HepG2 (cell line): ENCODE results near the gene RTBDN. TPM values are rescaled to one million over a fixed set of nuclear protein-coding genes. Genes with fewer than 3 reads are reported as not detected.

Experiments used
- ASH2L ChIP-seq: fragments of 300-600, 200-600 bp; sonication (generic); IDR thresholded peaks from 2 replicates; pipeline ENCODE4 v1.7.0; 2017; ENCODE audit warnings: low read depth, mild to moderate bottlenecking, moderate library complexity, mixed read lengths, low read length; ENCODE audit not compliant: insufficient read length
- BRD4 ChIP-seq: sonication (generic); formaldehyde crosslinking; IDR thresholded peaks from 2 replicates; pipeline ENCODE4 v1.4.0; 2020; ENCODE audit warnings: missing genetic modification reagents
- CBFB ChIP-seq: sonication (generic); formaldehyde crosslinking; IDR thresholded peaks from 2 replicates; pipeline ENCODE4 v1.4.0; 2020; ENCODE audit warnings: missing genetic modification reagents
- CEBPG ChIP-seq: IDR thresholded peaks from 2 replicates; pipeline ENCODE4 v1.6.1; 2016
- CHD2 ChIP-seq: IDR thresholded peaks from 2 replicates; pipeline ENCODE4 v1.6.1; 2011; ENCODE audit warnings: low read depth, low read length, improper control_type of control experiment
- EP300 ChIP-seq, 3 experiments: sonication (generic) in 1 of 3; formaldehyde crosslinking in 1 of 3; IDR thresholded peaks; 2 replicates each; pipeline versions ENCODE4 v1.5.1 to v1.6.1; 2011 to 2020; ENCODE audit warnings: low read depth in 2 of 3, low read length in 2 of 3, borderline replicate concordance in 1 of 3, improper control_type of control experiment in 1 of 3, mild to moderate bottlenecking in 1 of 3, missing genetic modification reagents in 1 of 3, moderate library complexity in 1 of 3
- GATAD2A ChIP-seq: IDR thresholded peaks from 2 replicates; pipeline ENCODE4 v1.6.1; 2016
- MEIS1 ChIP-seq: sonication (generic); formaldehyde crosslinking; IDR thresholded peaks from 2 replicates; pipeline ENCODE4 v1.9.0; 2021; ENCODE audit warnings: mild to moderate bottlenecking, missing genetic modification reagents, moderate library complexity, borderline replicate concordance
- NAIF1 ChIP-seq: sonication (generic); formaldehyde crosslinking; IDR thresholded peaks from 2 replicates; pipeline ENCODE4 v1.5.0; 2020; ENCODE audit warnings: mild to moderate bottlenecking, missing genetic modification reagents, borderline replicate concordance
- NBN ChIP-seq: fragments of 450-650 bp; conservative IDR thresholded peaks from 2 replicates; pipeline ENCODE4 v1.6.1; 2017
- NFYB ChIP-seq: sonication (generic); formaldehyde crosslinking; IDR thresholded peaks from 2 replicates; pipeline ENCODE4 v1.4.0; 2020; ENCODE audit warnings: missing genetic modification reagents
- NPAS2 ChIP-seq: sonication (generic); formaldehyde crosslinking; IDR thresholded peaks from 2 replicates; pipeline ENCODE4 v1.8.0; 2022; ENCODE audit warnings: mild to moderate bottlenecking, missing genetic modification reagents, borderline replicate concordance
- NR2F2 ChIP-seq: IDR thresholded peaks from 2 replicates; pipeline ENCODE4 v1.6.1; 2012; ENCODE audit warnings: low read depth, inconsistent platforms, borderline replicate concordance
- PBX2 ChIP-seq: IDR thresholded peaks from 2 replicates; pipeline ENCODE4 v1.6.1; 2016; ENCODE audit warnings: control low read depth
- RFX5 ChIP-seq: IDR thresholded peaks from 2 replicates; pipeline ENCODE4 v1.6.1; 2011; ENCODE audit warnings: low read depth, low read length, improper control_type of control experiment
- ZBTB39 ChIP-seq: sonication (generic); formaldehyde crosslinking; IDR thresholded peaks from 2 replicates; pipeline ENCODE4 v1.5.0; 2020; ENCODE audit warnings: missing genetic modification reagents
- ZNF292 ChIP-seq: sonication (generic); formaldehyde crosslinking; IDR thresholded peaks from 2 replicates; pipeline ENCODE4 v1.8.1; 2022; ENCODE audit warnings: mild to moderate bottlenecking, low read depth, missing genetic modification reagents, borderline replicate concordance
- ZNF382 ChIP-seq: sonication (generic); formaldehyde crosslinking; IDR thresholded peaks from 2 replicates; pipeline ENCODE4 v1.5.0; 2020; ENCODE audit warnings: missing genetic modification reagents, mild to moderate bottlenecking, borderline replicate concordance
- ZNF503 ChIP-seq: sonication (generic); formaldehyde crosslinking; IDR thresholded peaks from 2 replicates; pipeline ENCODE4 v1.4.0; 2020; ENCODE audit warnings: missing genetic modification reagents
- ZNF691 ChIP-seq: sonication (generic); formaldehyde crosslinking; IDR thresholded peaks from 2 replicates; pipeline ENCODE4 v1.4.0; 2020; ENCODE audit warnings: missing genetic modification reagents, low read depth, mild to moderate bottlenecking, borderline replicate concordance
- ZNF773 ChIP-seq: sonication (generic); formaldehyde crosslinking; IDR thresholded peaks from 2 replicates; pipeline ENCODE4 v1.4.0; 2020; ENCODE audit warnings: missing genetic modification reagents, borderline replicate concordance
- ZNF781 ChIP-seq: sonication (generic); formaldehyde crosslinking; IDR thresholded peaks from 2 replicates; pipeline ENCODE4 v1.5.1; 2020; ENCODE audit warnings: borderline replicate concordance, mild to moderate bottlenecking, missing genetic modification reagents; ENCODE audit errors: not compliant biosample characterization
- ZNF83 ChIP-seq: sonication (generic); formaldehyde crosslinking; IDR thresholded peaks from 2 replicates; pipeline ENCODE4 v1.4.0; 2020; ENCODE audit warnings: missing genetic modification reagents, mild to moderate bottlenecking, borderline replicate concordance
- polyA plus RNA-seq, 8 experiments: library from polyadenylated mRNA; depleted of rRNA in 3 of 8; stranded (reverse) in 7 of 8; unstranded in 1 of 8; fragments of >200 nt; fragmentation: Illumina TruSeq in 4 of 8; extraction: Trizol in 4 of 8; gene quantifications; 2 replicates each; pipeline versions ENCODE4 v1.2.1 to v1.2.3, GENCODE V29; 2011 to 2016; ENCODE audit warnings: low read depth in 4 of 8, missing spikeins in 1 of 8, mixed read lengths in 1 of 8; ENCODE audit not compliant: insufficient read depth in 1 of 8
- total RNA-seq, 5 experiments: library from RNA; depleted of rRNA; stranded (reverse); fragments of >200 nt; fragmentation: Illumina TruSeq; extraction: Trizol; gene quantifications; 2 replicates each; pipeline ENCODE4 v1.2.3, GENCODE V29; 2016; ENCODE audit warnings: low read depth in 1 of 5

Gene RTBDN
- total and polyA plus RNA-seq, 2 of the 13 experiments (the other 11 are each of a cell fraction or from before 2014, with no cell fraction given) = 0.27 to 0.48 TPM

GRCh38 chr19:12791345-12792050, 42.9 kb downstream of the RTBDN start, which contains the start of gene JUNB (continued):
- peak; percentile 62 for TF ChIP-seq PBX2 (CRISPR knock-in tag)
- peak; percentile 30 for TF ChIP-seq ASH2L
- TF ChIP-seq CHD2 = 0 out of 2 replicates have a peak, but pooled peaks have one; percentile 41
- TF ChIP-seq ZNF503 (CRISPR knock-in tag) = peak; percentile 81; the same call in 1 of the 2 replicates
- TF ChIP-seq EP300 (IDR thresholded peaks at IDR 0.05; ENCODE audit: low read depth in 2 of 2, low read length in 2 of 2) = peak; percentile 31 to 54; a peak in 1 of 4 replicates
- TF ChIP-seq EP300 (CRISPR knock-in tag; IDR thresholded peaks at IDR 0.05; ENCODE audit: borderline replicate concordance) = peak; percentile 74; the same call in 1 of the 2 replicates
- TF ChIP-seq NR2F2 = no peak
- peak; percentile 91 for TF ChIP-seq GATAD2A (CRISPR knock-in tag)
- TF ChIP-seq NAIF1 = no peak
- no peak for TF ChIP-seq ZNF773 (CRISPR knock-in tag)
- peak; percentile 75; the same call in 1 of the 2 replicates for TF ChIP-seq MEIS1 (CRISPR knock-in tag)
- TF ChIP-seq ZNF691 = no peak
- TF ChIP-seq CBFB (CRISPR knock-in tag) = peak; percentile 90
- TF ChIP-seq ZNF382 = no peak
- TF ChIP-seq ZBTB39 = 0 out of 2 replicates have a peak, but pooled peaks have one; percentile 59
- no peak for TF ChIP-seq ZNF292 (CRISPR knock-in tag)
- TF ChIP-seq NBN = no peak
- peak; percentile 79 for TF ChIP-seq NFYB (CRISPR knock-in tag)
- no peak for TF ChIP-seq ZNF781 (CRISPR knock-in tag)
- TF ChIP-seq NPAS2 (CRISPR knock-in tag) = no peak
- TF ChIP-seq RFX5 = no peak; the same call in none of the 2 replicates
- TF ChIP-seq CEBPG (CRISPR knock-in tag) = peak; percentile 15; the same call in 1 of the 2 replicates
- TF ChIP-seq ZNF83 (CRISPR knock-in tag) = no peak
- no peak; the same call in 1 of the 2 replicates for TF ChIP-seq BRD4 (CRISPR knock-in tag)
